Measurements from ENCODE around the gene RNF112. TPM values are rescaled to one million over a fixed set of nuclear protein-coding genes. Genes with fewer than 3 reads are reported as not detected.

RNF112 gene
- total RNA-seq, 1 experiment from 2014 or later = 0.10 TPM

- DNase-seq (ENCODE audit: low read depth, low spot score) (no peak), ATAC-seq (no peak)
- intact Hi-C loops (cut with micrococcal nuclease; ENCODE audit: unreplicated experiment) = no loop called here
- Histone ChIP-seq H3K9me3 (ENCODE audit: control insufficient read depth, insufficient read depth, low read depth, low read length) (no peaks in the 10 kb centered on the region), H3K4me1 (ENCODE audit: control insufficient read depth, insufficient read depth, low read length) (no peaks in the 10 kb centered on the region), H3K36me3 (ENCODE audit: control insufficient read depth, insufficient read depth, low read length) (no peaks in the 10 kb centered on the region), H3K27me3 (ENCODE audit: control insufficient read depth, insufficient read depth, low read length) (no peaks in the 10 kb centered on the region), H3K27ac (ENCODE audit: low read length) (no peak overlapping the region), H3K4me3 (ENCODE audit: low read depth in 2 of 2, low read length in 2 of 2) (no peak overlapping the region)
- TF ChIP-seq POLR2AphosphoS5 (IDR thresholded peaks at IDR 0.05; ENCODE audit: low read depth, low read length) = no peak
- TF ChIP-seq, protein P1, sequence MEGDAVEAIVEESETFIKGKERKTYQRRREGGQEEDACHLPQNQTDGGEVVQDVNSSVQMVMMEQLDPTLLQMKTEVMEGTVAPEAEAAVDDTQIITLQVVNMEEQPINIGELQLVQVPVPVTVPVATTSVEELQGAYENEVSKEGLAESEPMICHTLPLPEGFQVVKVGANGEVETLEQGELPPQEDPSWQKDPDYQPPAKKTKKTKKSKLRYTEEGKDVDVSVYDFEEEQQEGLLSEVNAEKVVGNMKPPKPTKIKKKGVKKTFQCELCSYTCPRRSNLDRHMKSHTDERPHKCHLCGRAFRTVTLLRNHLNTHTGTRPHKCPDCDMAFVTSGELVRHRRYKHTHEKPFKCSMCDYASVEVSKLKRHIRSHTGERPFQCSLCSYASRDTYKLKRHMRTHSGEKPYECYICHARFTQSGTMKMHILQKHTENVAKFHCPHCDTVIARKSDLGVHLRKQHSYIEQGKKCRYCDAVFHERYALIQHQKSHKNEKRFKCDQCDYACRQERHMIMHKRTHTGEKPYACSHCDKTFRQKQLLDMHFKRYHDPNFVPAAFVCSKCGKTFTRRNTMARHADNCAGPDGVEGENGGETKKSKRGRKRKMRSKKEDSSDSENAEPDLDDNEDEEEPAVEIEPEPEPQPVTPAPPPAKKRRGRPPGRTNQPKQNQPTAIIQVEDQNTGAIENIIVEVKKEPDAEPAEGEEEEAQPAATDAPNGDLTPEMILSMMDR (IDR thresholded peaks at IDR 0.05) = no peak
- CTCF ChIA-PET = no interaction called here
- no TSS peak for BruUV-seq (replicated peaks)
- POLR2A ChIA-PET = no interaction called here
- in situ Hi-C loops (cut with HindIII; ENCODE audit: low pct_unique_long_range_greater_than_20kb, low sequenced_read_pairs) = no loop called here
These were observed 10.9 kb downstream of the RNF112 start for GRCh38 chr17:19421926-19422325.

DNA sequence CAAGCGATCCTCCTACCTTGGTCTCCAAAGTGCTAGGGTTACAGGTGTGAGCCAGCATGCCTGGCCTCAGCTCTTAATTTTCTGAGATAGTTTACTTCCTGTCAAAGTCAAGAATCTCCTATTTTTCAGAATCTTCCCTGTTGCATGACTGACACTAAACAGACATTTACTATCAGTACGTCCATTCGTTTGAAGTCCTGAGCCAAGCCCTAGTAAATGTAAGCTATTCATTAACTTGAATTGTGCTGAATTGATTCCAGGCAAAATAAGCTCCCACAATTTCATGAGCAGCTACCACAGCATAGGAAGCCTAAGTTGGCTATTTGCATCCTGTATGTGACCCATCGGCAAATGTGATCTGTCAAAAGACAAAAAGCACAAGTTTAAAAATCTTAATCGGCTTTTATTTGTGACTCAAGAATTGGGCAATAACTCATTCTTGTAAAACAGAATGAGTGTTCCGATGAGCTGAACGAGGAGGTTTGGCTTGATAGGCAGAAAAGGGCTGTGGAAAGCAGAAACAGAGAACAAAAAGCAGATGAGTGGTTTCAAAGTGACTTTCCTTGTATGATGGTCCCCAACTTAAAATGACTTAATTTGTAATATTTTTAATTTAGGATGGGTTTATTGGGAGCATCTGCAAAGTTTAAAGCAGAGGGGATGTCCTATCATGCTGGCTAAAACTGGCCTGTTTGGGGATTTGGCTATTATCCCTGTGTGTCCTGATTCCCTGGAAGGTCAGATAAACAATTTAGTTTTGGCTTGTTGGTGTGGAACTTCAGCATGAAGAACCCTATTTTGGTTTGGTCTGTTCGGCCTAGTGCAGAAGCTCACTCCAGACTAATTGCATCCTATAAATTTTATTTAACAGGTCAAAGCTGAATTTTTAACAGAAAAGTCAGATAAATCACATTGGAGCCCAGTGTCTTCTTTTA is 14.2 kb downstream of the RNF112 start:
- POLR2A ChIA-PET = no interaction called here

More for the DNA sequence above, 14.2 kb downstream of the RNF112 start:
- Histone ChIP-seq H3K4me3 (ENCODE audit: low read depth in 2 of 2, low read length in 2 of 2) (no peak overlapping the region), H3K9me3 (ENCODE audit: control insufficient read depth, insufficient read depth, low read depth, low read length) (no peaks in the 10 kb centered on the region), H3K4me1 (ENCODE audit: control insufficient read depth, insufficient read depth, low read length) (no peaks in the 10 kb centered on the region), H3K27ac (ENCODE audit: low read length) (no peak overlapping the region), H3K27me3 (ENCODE audit: control insufficient read depth, insufficient read depth, low read length) (no peaks in the 10 kb centered on the region), H3K36me3 (ENCODE audit: control insufficient read depth, insufficient read depth, low read length) (no peaks in the 10 kb centered on the region)
- in situ Hi-C loops (cut with HindIII; ENCODE audit: low pct_unique_long_range_greater_than_20kb, low sequenced_read_pairs) = no loop called here
- intact Hi-C loops (cut with micrococcal nuclease; ENCODE audit: unreplicated experiment) = no loop called here
- DNase-seq (ENCODE audit: low read depth, low spot score) (no peak), ATAC-seq (no peak)
- TF ChIP-seq TCF7L2 (IDR thresholded peaks at IDR 0.05; ENCODE audit: low read depth, low read length) (no peak), POLR2AphosphoS5 (IDR thresholded peaks at IDR 0.05; ENCODE audit: low read depth, low read length) (no peak), SIN3A (IDR thresholded peaks at IDR 0.05; ENCODE audit: borderline replicate concordance, insufficient read depth, low read depth, low read length) (no peak)
- TF ChIP-seq, protein P2, sequence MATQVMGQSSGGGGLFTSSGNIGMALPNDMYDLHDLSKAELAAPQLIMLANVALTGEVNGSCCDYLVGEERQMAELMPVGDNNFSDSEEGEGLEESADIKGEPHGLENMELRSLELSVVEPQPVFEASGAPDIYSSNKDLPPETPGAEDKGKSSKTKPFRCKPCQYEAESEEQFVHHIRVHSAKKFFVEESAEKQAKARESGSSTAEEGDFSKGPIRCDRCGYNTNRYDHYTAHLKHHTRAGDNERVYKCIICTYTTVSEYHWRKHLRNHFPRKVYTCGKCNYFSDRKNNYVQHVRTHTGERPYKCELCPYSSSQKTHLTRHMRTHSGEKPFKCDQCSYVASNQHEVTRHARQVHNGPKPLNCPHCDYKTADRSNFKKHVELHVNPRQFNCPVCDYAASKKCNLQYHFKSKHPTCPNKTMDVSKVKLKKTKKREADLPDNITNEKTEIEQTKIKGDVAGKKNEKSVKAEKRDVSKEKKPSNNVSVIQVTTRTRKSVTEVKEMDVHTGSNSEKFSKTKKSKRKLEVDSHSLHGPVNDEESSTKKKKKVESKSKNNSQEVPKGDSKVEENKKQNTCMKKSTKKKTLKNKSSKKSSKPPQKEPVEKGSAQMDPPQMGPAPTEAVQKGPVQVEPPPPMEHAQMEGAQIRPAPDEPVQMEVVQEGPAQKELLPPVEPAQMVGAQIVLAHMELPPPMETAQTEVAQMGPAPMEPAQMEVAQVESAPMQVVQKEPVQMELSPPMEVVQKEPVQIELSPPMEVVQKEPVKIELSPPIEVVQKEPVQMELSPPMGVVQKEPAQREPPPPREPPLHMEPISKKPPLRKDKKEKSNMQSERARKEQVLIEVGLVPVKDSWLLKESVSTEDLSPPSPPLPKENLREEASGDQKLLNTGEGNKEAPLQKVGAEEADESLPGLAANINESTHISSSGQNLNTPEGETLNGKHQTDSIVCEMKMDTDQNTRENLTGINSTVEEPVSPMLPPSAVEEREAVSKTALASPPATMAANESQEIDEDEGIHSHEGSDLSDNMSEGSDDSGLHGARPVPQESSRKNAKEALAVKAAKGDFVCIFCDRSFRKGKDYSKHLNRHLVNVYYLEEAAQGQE (IDR thresholded peaks at IDR 0.05; ENCODE audit: insufficient read depth in 1 of 2, low read depth in 2 of 2, low read length in 1 of 2) = no peak
- TF ChIP-seq, protein P1 (IDR thresholded peaks at IDR 0.05) = no peak
- BruUV-seq (replicated peaks) = no TSS peak
- CTCF ChIA-PET = no interaction called here
